GM23338 (cell line): ENCODE measurements around the gene DSCAML1. TPM values are rescaled to one million over a fixed set of nuclear protein-coding genes. Genes with fewer than 3 reads are reported as not detected.

Experiments
- ATAC-seq: fragments of 200-7000 bp; cut with Tn5 transposase; 3 replicates; pipeline ENCODE4 v1.9.1; 2020
- DNase-seq: peaks from one replicate; pipeline ENCODE4 v3.0.0-alpha.2; 2015; ENCODE audit warnings: low spot score
- H2AFZ ChIP-seq: fragments of 200-600 bp; sonication (generic); 2 replicates; pipeline ENCODE4 v1.8.0; 2016; ENCODE audit warnings: antibody characterized with exemption, mild to moderate bottlenecking, moderate library complexity
- H3F3A ChIP-seq: fragments of 200-600 bp; sonication (generic); replicated peaks from 2 replicates; pipeline ENCODE4 v1.8.0; 2017; ENCODE audit warnings: antibody characterized with exemption, mixed run types, low read depth
- H3K27ac ChIP-seq: fragments of 200-600 bp; sonication (generic); 2 replicates; pipeline ENCODE4 v1.6.1; 2016; ENCODE audit warnings: low read depth
- H3K27me3 ChIP-seq: fragments of 200-600 bp; sonication (generic); 2 replicates; pipeline ENCODE4 v1.8.0; 2016; ENCODE audit warnings: mild to moderate bottlenecking, mixed run types, moderate library complexity; ENCODE audit not compliant: insufficient read depth
- H3K36me3 ChIP-seq: fragments of 200-600 bp; sonication (generic); 2 replicates; pipeline ENCODE4 v1.8.0; 2016; ENCODE audit warnings: mild to moderate bottlenecking; ENCODE audit not compliant: insufficient read depth
- H3K4me1 ChIP-seq: fragments of 200-600 bp; sonication (generic); 2 replicates; pipeline ENCODE4 v1.8.0; 2016; ENCODE audit warnings: mild to moderate bottlenecking, moderate library complexity; ENCODE audit not compliant: insufficient read depth
- H3K4me2 ChIP-seq: fragments of 200-600 bp; sonication (generic); 2 replicates; pipeline ENCODE4 v1.7.1; 2017; ENCODE audit warnings: mixed run types
- H3K4me3 ChIP-seq: fragments of 200-600 bp; sonication (generic); 2 replicates; pipeline ENCODE4 v1.6.1; 2016; ENCODE audit warnings: mixed run types
- H3K79me2 ChIP-seq: fragments of 200-600 bp; sonication (generic); replicated peaks from 2 replicates; pipeline ENCODE4 v1.8.0; 2017; ENCODE audit warnings: mild to moderate bottlenecking; ENCODE audit not compliant: insufficient read depth
- H3K9me2 ChIP-seq: fragments of 200-600 bp; sonication (generic); 2 replicates; pipeline ENCODE4 v1.8.0; 2017; ENCODE audit not compliant: insufficient read depth
- H4K20me1 ChIP-seq: fragments of 200-600 bp; sonication (generic); replicated peaks from 2 replicates; pipeline ENCODE4 v1.8.0; 2017; ENCODE audit warnings: mild to moderate bottlenecking; ENCODE audit not compliant: insufficient read depth
- H3K27ac Mint-ChIP-seq: 2 replicates; pipeline ENCODE4 v1.8.0; 2020; ENCODE audit warnings: inconsistent platforms, mild to moderate bottlenecking, moderate library complexity, mixed read lengths
- H3K27me3 Mint-ChIP-seq: 3 replicates; pipeline ENCODE4 v1.8.0; 2022; ENCODE audit warnings: low read depth, mild to moderate bottlenecking, moderate library complexity, mixed read lengths, inconsistent platforms; ENCODE audit not compliant: insufficient read depth, poor library complexity
- H3K36me3 Mint-ChIP-seq: 3 replicates; pipeline ENCODE4 v1.8.0; 2021; ENCODE audit warnings: low read depth, mild to moderate bottlenecking, inconsistent platforms, moderate library complexity, mixed read lengths
- H3K4me1 Mint-ChIP-seq: 3 replicates; pipeline ENCODE4 v1.8.0; 2020; ENCODE audit warnings: mild to moderate bottlenecking, inconsistent platforms, mixed read lengths
- H3K4me3 Mint-ChIP-seq: 3 replicates; pipeline ENCODE4 v1.8.0; 2021; ENCODE audit warnings: moderate library complexity, mild to moderate bottlenecking, inconsistent platforms, mixed read lengths
- H3K9me3 Mint-ChIP-seq: 3 replicates; pipeline ENCODE4 v1.8.0; 2020; ENCODE audit warnings: moderate library complexity, mild to moderate bottlenecking, inconsistent platforms, mixed read lengths
- CREB1 ChIP-seq: fragments of 250-450 bp; sonication (Bioruptor Pico); IDR thresholded peaks from 2 replicates; pipeline ENCODE4 v1.5.0; 2020; ENCODE audit warnings: low read depth, mild to moderate bottlenecking, moderate library complexity
- CTCF ChIP-seq, 2 experiments: fragments of 200-600 bp in 1 of 2; sonication (generic) in 1 of 2; conservative IDR thresholded peaks; 2 replicates each; pipeline versions ENCODE4 v1.5.1 to v1.6.1; 2016 to 2017; ENCODE audit warnings: antibody characterized with exemption in 2 of 2, low read depth in 2 of 2, mild to moderate bottlenecking in 2 of 2, moderate library complexity in 1 of 2
- ETS1 ChIP-seq: IDR thresholded peaks from 2 replicates; pipeline ENCODE4 v1.6.1; 2016; ENCODE audit warnings: antibody characterized with exemption
- EZH2 ChIP-seq: fragments of 200-600 bp; sonication (generic); IDR thresholded peaks from one replicate; pipeline ENCODE4 v1.8.0; 2017; ENCODE audit warnings: antibody characterized with exemption, mild to moderate bottlenecking, low read depth; ENCODE audit not compliant: unreplicated experiment
- EZH2phosphoT487 ChIP-seq: fragments of 200-600 bp; sonication (generic); IDR thresholded peaks from one replicate; pipeline ENCODE4 v1.8.1; 2018; ENCODE audit warnings: antibody characterized with exemption; ENCODE audit not compliant: unreplicated experiment
- JUNB ChIP-seq: IDR thresholded peaks from one replicate; pipeline ENCODE4 v1.6.1; 2016; ENCODE audit warnings: antibody characterized with exemption; ENCODE audit not compliant: unreplicated experiment
- NANOG ChIP-seq: IDR thresholded peaks from 2 replicates; pipeline ENCODE4 v1.6.1; 2016; ENCODE audit warnings: antibody characterized with exemption, borderline replicate concordance
- POLR2AphosphoS5 ChIP-seq: IDR thresholded peaks from 2 replicates; pipeline ENCODE4 v1.6.1; 2016; ENCODE audit warnings: antibody characterized with exemption, low read depth
- REST ChIP-seq: IDR thresholded peaks from one replicate; pipeline ENCODE4 v1.6.1; 2018; ENCODE audit warnings: antibody characterized with exemption; ENCODE audit not compliant: unreplicated experiment
- STAT1 ChIP-seq: IDR thresholded peaks from one replicate; pipeline ENCODE4 v1.6.1; 2016; ENCODE audit warnings: antibody characterized with exemption; ENCODE audit not compliant: unreplicated experiment
- ZNF114 ChIP-seq: fragments of 250-450 bp; sonication (Bioruptor Pico); IDR thresholded peaks from 2 replicates; pipeline ENCODE4 v1.5.0; 2020; ENCODE audit warnings: mild to moderate bottlenecking, moderate library complexity
- ZNF331 ChIP-seq: fragments of 250-450 bp; sonication (Bioruptor Pico); IDR thresholded peaks from 2 replicates; pipeline ENCODE4 v1.5.0; 2020; ENCODE audit warnings: low read depth, mild to moderate bottlenecking, moderate library complexity
- ZNF462 ChIP-seq: fragments of 250-450 bp; sonication (Bioruptor Pico); IDR thresholded peaks from 2 replicates; pipeline ENCODE4 v1.5.0; 2020; ENCODE audit warnings: mild to moderate bottlenecking, moderate library complexity
- polyA plus RNA-seq: library from polyadenylated mRNA; unstranded; fragments of >200 nt; fragmentation: Nextera tagmentation; extraction: Ambion mirVana; gene quantifications from 2 replicates; pipeline ENCODE4 v1.2.1, GENCODE V29; 2016
- total RNA-seq: library from RNA; depleted of rRNA; stranded (reverse); fragments of >200 nt; shearing (Covaris generic); gene quantifications from 2 replicates; pipeline ENCODE4 v1.2.3, GENCODE V29; 2014

DSCAML1 gene
- total and polyA plus RNA-seq, 2 experiments from 2014 or later: 0.17 TPM; not detected in 1

GRCh38 chr11:117733316-117733715, 63.7 kb downstream of the DSCAML1 start:
- H3K9me3 Mint-ChIP-seq: no peaks in the 10 kb centered on the region; the same call in 2 of the 3 replicates
- H3K27me3 Mint-ChIP-seq: peaks cover 22% of the 10 kb centered on the region
- no peaks in the 10 kb centered on the region for H3K36me3 Mint-ChIP-seq
- H3K36me3 ChIP-seq: no peaks in the 10 kb centered on the region
- H3K4me3 Mint-ChIP-seq: no peak overlapping the region
- H2AFZ ChIP-seq: no peak overlapping the region
- peaks cover 40% of the 10 kb centered on the region for H3K4me1 Mint-ChIP-seq
- H3K27ac Mint-ChIP-seq: no peak overlapping the region
- no peaks in the 10 kb centered on the region for H3K79me2 ChIP-seq
- H3K4me2 ChIP-seq: no peak overlapping the region
- H3K9me2 ChIP-seq: 0 out of 2 replicates have a peak, but pooled peaks cover 4% of the 10 kb centered on the region
- H3K27ac ChIP-seq: no peak overlapping the region
- DNase-seq: no peak
- H4K20me1 ChIP-seq: no peaks in the 10 kb centered on the region
- H3K27me3 ChIP-seq: no peaks in the 10 kb centered on the region
- no peak for ATAC-seq
- peaks cover 30% of the 10 kb centered on the region for H3K4me1 ChIP-seq
- no peak overlapping the region for H3K4me3 ChIP-seq
- TF ChIP-seq CTCF (conservative IDR thresholded peaks at IDR 0.05; ENCODE audit: low read depth in 2 of 2) (no peak), CREB1 (CRISPR knock-in tag) (no peak), NANOG (no peak), EZH2phosphoT487 (no peak), ZNF331 (CRISPR knock-in tag) (no peak), STAT1 (no peak), ZNF114 (no peak), REST (no peak), ZNF462 (CRISPR knock-in tag) (no peak), JUNB (no peak), EZH2 (no peak), ETS1 (no peak), POLR2AphosphoS5 (no peak)
- no peaks in the 10 kb centered on the region for H3F3A ChIP-seq
